CD1c-positive myeloid dendritic cell (primary cell): ENCODE results near the gene KAT6B.

Experiments used
- DNase-seq: peaks from one replicate; pipeline ENCODE4 v3.0.0-alpha.2; 2016; ENCODE audit errors: extremely low spot score

The KAT6B gene

DNA sequence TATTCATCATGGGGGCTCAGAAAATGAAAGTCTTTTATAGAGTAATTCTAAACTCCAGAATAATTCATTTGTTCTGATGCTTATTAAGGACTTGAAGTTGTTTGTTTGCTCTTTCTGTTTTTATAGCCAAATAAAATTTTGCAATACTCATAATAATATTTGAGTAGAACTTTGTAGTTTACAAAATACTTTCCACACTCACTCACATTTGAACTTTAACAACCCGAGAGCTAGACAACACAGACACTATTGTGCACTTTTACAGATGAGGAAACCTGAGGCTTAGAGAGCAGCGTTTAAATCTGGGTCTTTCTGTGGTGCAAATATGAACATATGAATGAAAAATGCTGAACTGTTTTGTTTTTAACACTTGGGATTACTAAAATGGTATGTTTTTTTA lies 126.8 kb downstream of the KAT6B start:
- no peak for DNase-seq

GRCh38 chr10:74955796-74956195 lies 129.4 kb downstream of the KAT6B start:
- no peak for DNase-seq

DNA sequence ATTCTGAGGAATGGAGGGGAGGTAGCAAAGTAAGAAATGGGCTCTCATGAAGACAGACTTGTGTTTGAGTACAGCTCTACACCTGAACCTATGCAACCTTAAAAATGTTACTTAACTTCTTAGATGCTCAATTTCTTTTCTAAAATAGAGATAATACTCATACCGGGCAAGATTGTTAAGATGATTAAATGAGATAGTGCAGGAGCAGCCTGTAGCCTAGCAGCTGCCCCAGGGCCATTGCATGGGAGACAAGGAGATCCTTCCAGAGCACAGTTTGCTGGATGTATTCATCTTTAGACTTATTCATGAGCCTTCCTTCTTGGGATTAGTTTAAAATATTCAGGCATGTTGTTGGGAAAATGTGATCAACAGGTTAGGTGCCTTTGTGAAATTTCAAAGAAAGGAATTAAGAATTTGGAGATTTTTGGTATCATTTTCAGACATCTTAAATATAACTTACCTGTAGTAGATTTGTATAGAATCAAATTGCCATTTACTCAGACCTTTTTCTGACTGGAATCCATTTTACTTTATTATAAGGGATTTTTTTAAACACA lies 130.2 kb downstream of the KAT6B start:
- no peak for DNase-seq

DNA sequence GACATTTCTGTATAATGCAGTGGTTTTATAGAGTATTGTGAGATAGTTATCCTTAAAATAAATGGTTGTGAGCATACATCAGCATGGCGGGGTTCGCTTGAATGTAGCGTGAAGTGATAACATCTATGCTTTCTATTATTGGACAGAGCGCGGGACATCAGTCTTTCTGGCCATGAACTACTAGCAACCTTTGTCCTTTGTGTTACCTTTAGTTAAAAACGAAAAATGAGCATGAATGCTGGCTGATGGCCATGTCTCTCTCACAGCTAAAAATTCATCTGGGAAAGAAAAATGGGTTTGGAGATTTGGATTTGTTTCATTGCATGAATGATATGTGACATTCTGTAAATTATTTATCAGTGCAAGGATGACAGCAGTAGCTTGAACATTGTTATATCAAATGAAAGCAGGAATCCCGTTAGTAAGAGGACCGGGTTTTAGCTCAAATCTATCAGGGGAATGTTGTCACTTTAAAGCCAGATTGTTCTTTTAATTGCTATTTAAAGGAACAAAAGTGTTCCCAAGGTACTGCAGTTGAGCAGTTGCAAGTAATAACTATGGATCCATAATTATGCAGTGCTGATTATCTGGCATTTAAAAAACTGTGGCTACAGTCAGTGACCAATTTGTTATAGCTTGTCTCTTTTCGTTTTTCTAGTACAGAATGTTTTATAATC lies 131.0 kb downstream of the KAT6B start:
- DNase-seq, result no peak

GRCh38 chr10:74958316-74958715 lies 131.9 kb downstream of the KAT6B start:
- no peak for DNase-seq

GRCh38 chr10:74960670-74961069 lies 134.3 kb downstream of the KAT6B start:
- no peak for DNase-seq

GRCh38 chr10:74962517-74962916 lies 136.1 kb downstream of the KAT6B start:
- no peak for DNase-seq

GRCh38 chr10:74963549-74963948 lies 137.1 kb downstream of the KAT6B start:
- DNase-seq, result no peak

DNA sequence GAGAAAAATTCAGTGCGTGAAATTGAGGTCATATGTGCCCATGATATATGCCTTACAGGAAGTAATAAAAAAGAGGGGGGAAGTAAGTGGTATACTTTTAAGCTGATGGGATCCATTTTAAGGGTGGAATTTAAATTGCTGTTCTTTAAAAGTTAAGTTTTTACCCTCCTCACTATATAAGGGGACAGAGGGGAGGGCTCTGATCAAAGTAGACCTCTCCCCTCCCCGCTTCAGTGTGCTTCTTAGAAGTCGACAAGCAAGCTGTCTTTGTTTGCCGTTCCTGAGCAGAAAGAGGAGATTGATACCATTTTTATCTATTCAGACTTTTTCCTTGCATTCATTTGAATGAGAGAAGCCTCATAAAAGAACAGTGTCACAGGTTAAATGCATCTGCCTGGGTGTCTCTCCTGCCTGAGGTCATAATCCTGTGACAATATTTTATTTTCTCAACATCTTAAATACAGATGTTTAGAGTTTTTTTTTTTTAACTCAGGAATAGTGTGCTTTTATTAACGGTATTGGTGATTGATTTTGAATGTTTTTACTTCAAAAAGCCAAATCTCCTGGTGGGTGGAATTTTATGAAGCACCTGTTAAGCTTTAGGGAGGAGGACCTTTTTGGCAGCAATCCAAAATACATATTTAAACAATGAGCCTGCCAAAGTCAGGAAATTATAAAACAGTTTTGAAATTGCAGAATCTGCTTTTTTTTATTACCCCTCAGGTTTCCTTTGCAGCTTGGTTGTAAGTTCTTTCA lies 141.7 kb downstream of the KAT6B start:
- peak; percentile 6 for DNase-seq

DNA sequence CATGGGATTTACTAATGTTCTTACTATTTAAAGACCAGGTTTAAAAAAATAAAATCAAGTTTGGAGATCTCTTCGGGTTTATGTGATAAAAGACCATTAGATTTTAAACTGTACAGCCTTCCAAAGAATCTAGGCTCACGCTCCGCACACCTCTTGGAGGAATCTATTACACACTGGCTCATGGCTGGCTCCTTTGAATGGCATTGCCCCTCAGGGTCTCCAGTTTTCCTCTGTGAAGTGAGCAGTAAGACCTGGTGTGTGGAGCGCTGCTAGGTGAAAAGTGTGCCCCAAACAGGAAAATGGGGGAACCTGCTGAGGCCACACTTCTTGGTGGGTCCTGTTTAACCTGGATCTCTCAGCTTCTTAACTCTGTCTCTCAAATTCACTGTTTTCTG lies 142.3 kb downstream of the KAT6B start:
- DNase-seq, result no peak

DNA sequence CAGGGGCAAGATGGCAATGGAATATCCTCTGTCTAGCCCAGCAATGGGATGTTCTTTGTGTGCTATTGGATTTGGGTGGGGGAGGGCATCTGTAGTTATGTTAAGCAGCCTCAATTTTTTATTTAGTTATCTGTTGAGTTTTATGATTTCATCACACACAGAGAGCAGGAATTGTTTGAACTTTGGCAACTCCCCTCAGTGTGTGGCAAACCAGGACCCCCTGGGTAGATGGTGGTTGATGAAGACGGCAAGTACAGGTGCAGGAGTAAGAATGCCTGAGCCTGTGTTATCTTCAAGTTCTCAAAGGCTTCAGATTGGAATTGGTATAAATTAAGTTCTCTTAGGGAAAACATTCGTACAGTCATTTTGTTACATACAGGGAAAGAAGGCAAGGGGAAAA lies 142.7 kb downstream of the KAT6B start:
- DNase-seq, result no peak

DNA sequence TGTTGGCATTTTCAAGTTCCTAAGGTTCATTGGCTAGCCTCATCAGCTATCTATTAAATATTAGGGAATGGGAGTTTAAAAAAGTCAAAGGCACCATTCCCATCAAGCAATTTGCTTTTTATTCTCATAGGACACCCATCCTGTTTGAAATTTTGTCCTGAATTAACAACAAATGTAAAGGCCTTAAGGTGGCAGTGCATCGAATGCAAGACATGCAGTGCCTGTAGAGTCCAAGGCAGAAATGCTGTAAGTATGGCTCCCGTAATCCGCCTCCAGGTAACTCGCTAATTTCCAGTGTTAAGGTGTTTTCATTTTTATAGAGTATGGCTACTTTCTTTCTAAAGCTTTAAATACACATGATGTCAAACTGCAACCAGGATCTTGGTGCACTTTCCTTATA lies 143.1 kb downstream of the KAT6B start:
- no peak for DNase-seq

- no peak for DNase-seq
Measured at GRCh38 chr10:74973741-74974392, 147.5 kb downstream of the KAT6B start.

- no peak for DNase-seq
Measured at GRCh38 chr10:74975758-74976157, 149.4 kb downstream of the KAT6B start.

DNA sequence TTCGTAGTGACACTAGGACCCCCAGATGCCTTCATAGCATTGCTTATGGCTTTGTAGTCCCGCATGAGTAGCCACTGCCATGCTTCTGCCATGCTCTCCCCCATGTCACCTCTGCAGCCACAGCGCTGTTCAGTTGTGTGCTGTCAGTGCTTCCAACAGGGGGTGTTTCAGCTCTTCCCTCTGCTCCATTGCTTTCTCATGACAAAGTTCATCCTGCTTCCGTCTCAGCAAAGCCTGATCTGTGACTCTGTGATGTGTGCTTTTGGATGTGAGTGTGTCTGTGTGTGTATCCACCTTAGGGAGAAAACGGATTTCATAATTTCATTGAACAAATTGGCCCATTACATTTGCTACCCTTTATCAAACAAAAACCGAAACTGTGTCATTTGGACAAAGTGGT lies 150.2 kb downstream of the KAT6B start:
- DNase-seq, result no peak

DNA sequence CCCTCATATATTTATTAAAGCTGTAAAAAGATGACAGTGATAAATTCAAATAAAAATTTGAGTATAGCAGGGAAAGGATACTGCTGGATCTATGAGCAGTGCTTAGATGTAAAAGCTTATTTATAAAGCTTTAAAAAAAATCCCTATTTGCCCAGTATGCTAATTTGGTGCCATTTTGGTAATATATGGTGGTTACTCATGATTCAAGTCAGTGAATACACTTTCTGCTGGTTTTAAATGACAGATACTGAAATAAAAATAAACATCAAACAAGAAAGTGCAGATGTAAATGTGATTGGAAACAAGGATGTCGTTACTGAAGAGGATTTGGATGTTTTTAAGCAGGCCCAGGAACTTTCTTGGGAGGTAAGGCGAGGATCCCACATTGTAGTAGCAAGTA lies 150.7 kb downstream of the KAT6B start:
- no peak for DNase-seq

DNA sequence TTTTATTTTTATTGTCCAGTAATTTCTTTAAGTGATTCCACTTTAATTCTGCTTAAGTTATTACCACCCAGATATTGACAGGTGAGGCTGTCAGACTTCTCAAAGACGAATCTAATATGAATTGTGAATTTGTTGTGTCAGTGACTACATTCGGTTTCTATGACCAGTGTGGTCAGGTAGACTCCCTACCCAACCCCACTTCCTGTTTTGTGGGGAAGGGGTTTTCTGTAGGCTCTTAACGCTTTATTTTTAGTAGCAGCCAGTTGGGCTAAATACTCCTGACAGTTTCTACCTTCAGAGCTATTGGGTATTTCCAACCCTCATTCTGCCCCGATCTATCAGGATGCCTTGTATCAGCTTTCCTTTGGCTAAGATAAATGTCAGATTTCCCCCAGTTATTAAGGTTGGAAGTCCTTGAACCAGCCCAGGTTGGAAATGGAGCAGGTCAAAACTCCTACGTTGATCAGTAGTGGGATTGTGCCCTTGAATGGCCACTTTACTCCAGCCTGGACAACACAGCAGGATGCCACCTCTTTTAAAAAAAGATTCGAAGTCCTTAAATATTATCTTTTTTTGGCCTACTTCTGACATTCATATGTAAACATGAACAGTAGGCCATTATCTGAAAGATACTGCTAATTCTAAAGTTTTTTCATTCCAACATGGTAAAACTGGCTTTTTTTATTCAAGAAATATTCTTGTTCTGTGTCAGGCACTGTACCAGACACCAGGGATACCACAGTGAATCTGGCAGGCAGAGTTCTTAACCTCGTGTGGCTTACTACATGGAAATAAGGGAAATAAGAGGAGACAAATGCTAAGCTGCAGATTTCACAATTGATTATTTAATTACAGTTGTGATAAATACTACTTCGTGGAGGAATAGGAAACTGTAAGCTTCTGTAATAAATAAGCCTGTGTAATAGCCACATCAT lies 151.8 kb downstream of the KAT6B start:
- no peak for DNase-seq

DNA sequence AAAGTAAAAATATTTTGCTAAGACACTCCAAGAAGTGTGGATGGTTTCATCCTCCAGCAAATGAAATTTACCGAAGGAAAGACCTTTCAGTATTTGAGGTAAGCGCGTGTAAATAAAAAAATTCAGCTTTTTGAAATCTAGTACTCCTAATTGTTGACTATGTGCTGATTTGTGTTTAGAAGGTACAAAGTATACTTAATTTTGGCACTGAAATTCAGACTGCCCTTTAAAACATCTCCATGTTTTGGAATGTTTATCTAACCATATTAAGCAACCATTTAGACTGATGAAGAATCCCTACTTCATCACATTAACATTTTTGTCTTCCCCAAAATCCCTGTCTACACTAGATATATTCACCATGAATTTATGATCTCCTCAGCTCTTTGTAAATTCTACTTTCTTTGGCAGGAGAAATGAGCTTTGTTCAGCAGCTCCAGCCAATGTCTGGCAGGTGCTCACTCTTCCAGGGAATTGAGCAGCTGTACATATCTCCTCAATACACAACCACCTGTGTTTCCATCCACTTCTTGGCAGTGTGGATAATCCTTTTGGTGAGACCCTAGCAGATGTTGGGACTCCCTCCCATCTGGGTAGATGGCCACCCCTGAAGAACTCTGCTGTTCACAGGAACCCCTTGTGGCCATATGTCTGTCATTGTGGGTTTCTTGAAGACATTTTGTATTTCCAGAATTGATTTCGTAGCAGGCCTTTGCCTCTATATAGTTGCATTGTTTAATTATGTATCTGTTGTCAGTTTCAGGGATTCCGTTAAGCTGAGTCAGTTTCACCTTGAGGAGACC lies 155.6 kb downstream of the KAT6B start:
- DNase-seq, result no peak

DNA sequence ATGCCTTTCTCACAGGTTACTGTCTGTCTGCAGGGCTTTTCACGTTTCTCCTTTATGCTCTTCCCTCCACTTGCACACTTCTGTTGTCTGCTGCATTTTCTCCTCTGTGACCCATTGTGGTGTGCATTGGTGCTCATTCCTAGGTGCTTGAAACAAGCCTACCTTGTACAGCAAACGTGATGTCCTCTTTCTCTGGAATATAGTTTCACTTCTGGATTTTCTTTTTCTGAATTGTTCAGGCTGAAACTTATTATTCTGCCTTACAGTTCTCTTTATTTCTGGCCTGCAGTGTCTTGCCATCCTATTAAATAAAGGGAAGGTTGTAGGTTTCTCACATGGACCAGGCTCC lies 156.2 kb downstream of the KAT6B start:
- no peak for DNase-seq

GRCh38 chr10:74983383-74983782 lies 157.0 kb downstream of the KAT6B start:
- no peak for DNase-seq
